ENCODE data around the gene CPTP. TPM values are rescaled to one million over a fixed set of nuclear protein-coding genes. Genes with fewer than 3 reads are reported as not detected.

Gene CPTP
- total RNA-seq, 2 experiments from 2014 or later: 12.1 to 13.1 TPM

- no peaks in the 10 kb centered on the region for H3K9me3 Mint-ChIP-seq
- no peak overlapping the region for H3K4me3 Mint-ChIP-seq
- CTCF ChIA-PET: no interaction called here
- POLR2A ChIA-PET: no interaction called here
- no peak overlapping the region for H3K27ac Mint-ChIP-seq
- H3K4me1 Mint-ChIP-seq (ENCODE audit: low read depth): no peaks in the 10 kb centered on the region
- H3K36me3 Mint-ChIP-seq: peaks cover 15% of the 10 kb centered on the region
- intact Hi-C loops (cut with micrococcal nuclease): no loop called here
- DNase-seq: no peak
- no peaks in the 10 kb centered on the region for H3K27me3 Mint-ChIP-seq
These were observed 12.6 kb downstream of the CPTP start for GRCh38 chr1:1336931-1337792.

DNA sequence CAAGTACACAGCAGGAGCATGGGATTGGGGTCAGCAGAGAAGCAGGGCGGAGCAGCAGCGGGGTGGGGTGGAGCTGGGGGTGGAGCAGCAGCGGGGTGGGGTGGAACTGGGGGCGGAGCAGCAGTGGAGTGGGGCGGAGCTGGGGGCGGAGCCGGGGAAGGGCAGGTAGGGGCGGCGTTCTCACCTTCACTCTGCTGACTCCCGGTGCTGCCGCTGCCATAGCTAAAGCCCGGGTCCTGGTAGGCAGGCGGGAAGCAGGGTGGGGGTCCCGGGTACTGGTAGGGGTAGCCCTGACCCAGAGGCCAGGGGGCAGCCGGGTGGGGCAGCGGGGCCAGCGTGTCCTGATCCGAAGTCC is 13.2 kb downstream of the CPTP start:
- CTCF ChIA-PET: no interaction called here
- H3K27me3 Mint-ChIP-seq: no peaks in the 10 kb centered on the region
- no peak overlapping the region for H3K4me3 Mint-ChIP-seq
- peak; percentile 48 for DNase-seq
- POLR2A ChIA-PET: no interaction called here
- H3K36me3 Mint-ChIP-seq: peaks cover 15% of the 10 kb centered on the region
- H3K4me1 Mint-ChIP-seq (ENCODE audit: low read depth): no peaks in the 10 kb centered on the region
- no peaks in the 10 kb centered on the region for H3K9me3 Mint-ChIP-seq
- intact Hi-C loops (cut with micrococcal nuclease): no loop called here
- no peak overlapping the region for H3K27ac Mint-ChIP-seq

GRCh38 chr1:1338278-1338677 is 13.7 kb downstream of the CPTP start:
- Mint-ChIP-seq H3K4me1 (ENCODE audit: low read depth) (no peaks in the 10 kb centered on the region), H3K27me3 (no peaks in the 10 kb centered on the region), H3K9me3 (no peaks in the 10 kb centered on the region), H3K36me3 (peaks cover 15% of the 10 kb centered on the region), H3K4me3 (no peak overlapping the region), H3K27ac (no peak overlapping the region)
- ChIA-PET CTCF (no interaction called here), POLR2A (no interaction called here)
- intact Hi-C loops (cut with micrococcal nuclease): no loop called here
- no peak for DNase-seq

- ChIA-PET CTCF (interaction anchor here (0.5 kb wide), 1 partner anchor 344 kb away, joined by 3 read pairs; no protein-coding TSS in a partner anchor), POLR2A (no interaction called here)
These were observed 15.6 kb downstream of the CPTP start for GRCh38 chr1:1340185-1340584.

GRCh38 chr1:1340791-1341548 is 16.4 kb downstream of the CPTP start:
- Mint-ChIP-seq H3K36me3 (peaks cover 15% of the 10 kb centered on the region), H3K9me3 (no peaks in the 10 kb centered on the region), H3K4me1 (ENCODE audit: low read depth) (peaks cover 7% of the 10 kb centered on the region), H3K27ac (no peak overlapping the region), H3K4me3 (no peak overlapping the region), H3K27me3 (no peaks in the 10 kb centered on the region)
- POLR2A ChIA-PET: no interaction called here
- no peak for DNase-seq
- intact Hi-C loops (cut with micrococcal nuclease): no loop called here
- CTCF ChIA-PET: no interaction called here

More at GRCh38 chr1:1340185-1340584, 15.6 kb downstream of the CPTP start:
- no peak overlapping the region for H3K27ac Mint-ChIP-seq
- no peaks in the 10 kb centered on the region for H3K9me3 Mint-ChIP-seq
- no peak overlapping the region for H3K4me3 Mint-ChIP-seq
- H3K27me3 Mint-ChIP-seq: no peaks in the 10 kb centered on the region
- H3K36me3 Mint-ChIP-seq: peaks cover 15% of the 10 kb centered on the region
- no peak for DNase-seq
- peaks cover 7% of the 10 kb centered on the region for H3K4me1 Mint-ChIP-seq (ENCODE audit: low read depth)
- intact Hi-C loops (cut with micrococcal nuclease): no loop called here

DNA sequence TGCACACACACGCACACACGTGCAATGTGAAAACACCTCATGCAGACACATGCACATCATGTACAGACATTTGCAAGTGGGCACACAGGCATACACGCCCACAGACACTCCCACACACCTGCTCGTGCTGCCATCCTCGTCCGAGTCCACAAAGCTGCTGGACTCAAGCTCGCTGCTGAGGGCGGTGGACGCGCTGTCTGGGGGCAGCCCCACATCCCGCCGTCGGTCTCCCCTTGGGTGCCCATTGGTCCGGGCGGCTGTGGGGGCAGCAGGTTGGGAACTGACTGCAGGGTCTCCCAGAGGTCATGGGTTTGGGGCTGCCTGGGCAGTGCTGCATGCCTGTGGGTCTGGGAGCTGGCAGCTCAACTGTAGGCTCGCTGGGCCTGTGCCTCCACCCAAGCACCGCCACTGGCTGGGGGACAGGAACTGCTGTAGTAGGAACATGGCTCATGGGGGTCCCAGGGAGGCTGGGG is 17.0 kb downstream of the CPTP start:
- intact Hi-C loops (cut with micrococcal nuclease): no loop called here
- Mint-ChIP-seq H3K4me1 (ENCODE audit: low read depth) (peaks cover 7% of the 10 kb centered on the region), H3K36me3 (peaks cover 15% of the 10 kb centered on the region), H3K27ac (no peak overlapping the region), H3K27me3 (no peaks in the 10 kb centered on the region), H3K4me3 (no peak overlapping the region), H3K9me3 (no peaks in the 10 kb centered on the region)
- ChIA-PET POLR2A (no interaction called here), CTCF (no interaction called here)
- no peak for DNase-seq

DNA sequence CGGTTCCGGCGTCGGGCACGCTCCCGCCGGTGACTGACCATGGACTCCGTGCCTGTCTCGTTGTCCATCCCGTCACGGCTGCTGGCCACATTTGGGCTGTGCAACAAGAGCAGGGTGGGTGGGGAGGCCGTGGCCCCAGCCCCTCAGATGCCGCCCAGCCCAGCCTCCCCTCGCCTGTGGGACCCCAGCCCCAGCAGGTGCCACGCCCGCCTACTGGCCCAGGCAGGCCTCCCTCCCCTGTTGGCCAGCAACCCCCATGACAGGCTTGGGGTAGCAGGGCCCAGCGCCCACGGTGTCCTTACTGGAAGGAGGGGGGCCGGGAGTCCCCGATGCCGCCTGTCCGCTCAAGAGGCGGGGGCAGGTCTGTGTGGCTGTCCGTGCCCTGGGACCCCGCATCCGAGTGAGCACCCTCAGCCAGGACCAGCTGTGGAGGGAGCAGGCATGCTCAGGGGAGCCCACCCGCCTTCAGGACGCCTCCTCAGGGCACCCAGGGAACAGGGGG is 17.5 kb downstream of the CPTP start:
- H3K9me3 Mint-ChIP-seq: no peaks in the 10 kb centered on the region
- H3K4me1 Mint-ChIP-seq (ENCODE audit: low read depth): peaks cover 12% of the 10 kb centered on the region
- H3K36me3 Mint-ChIP-seq: peaks cover 15% of the 10 kb centered on the region
- no peak overlapping the region for H3K4me3 Mint-ChIP-seq
- H3K27me3 Mint-ChIP-seq: no peaks in the 10 kb centered on the region
- intact Hi-C loops (cut with micrococcal nuclease): no loop called here
- POLR2A ChIA-PET: no interaction called here
- H3K27ac Mint-ChIP-seq: no peak overlapping the region
- CTCF ChIA-PET: interaction anchor here (1.0 kb wide), 1 partner anchor 29 kb away, joined by 3 read pairs; no protein-coding TSS in a partner anchor
- DNase-seq: no peak

DNA sequence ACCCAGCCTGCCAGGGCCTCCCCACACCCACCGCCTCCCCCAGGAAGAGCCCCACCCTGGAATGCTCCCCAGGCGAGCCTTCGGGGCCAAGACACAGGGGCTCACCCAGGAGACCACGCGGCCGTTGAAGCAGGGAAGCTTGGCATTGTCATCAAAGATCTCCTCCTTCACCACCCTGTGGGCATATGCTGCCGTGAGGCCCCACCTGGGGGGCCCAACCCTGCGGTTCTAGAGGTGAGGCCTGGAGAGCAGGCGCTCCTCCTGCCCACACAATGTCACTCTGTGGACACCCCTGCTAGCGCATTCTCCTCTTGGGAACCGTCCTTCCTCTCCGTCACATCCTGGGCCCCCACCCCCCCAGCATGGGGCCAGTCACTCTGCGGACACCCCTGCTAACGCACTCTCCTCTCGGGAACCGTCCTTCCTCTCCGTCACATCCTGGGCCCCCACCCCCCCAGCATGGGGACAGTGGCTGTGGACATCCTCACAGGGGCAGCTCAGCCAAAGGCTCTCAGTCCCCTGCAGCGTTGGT is 18.0 kb downstream of the CPTP start:
- ChIA-PET POLR2A (interaction anchor here (0.5 kb wide), 1 partner anchor 26 kb away, joined by 5 read pairs; no protein-coding TSS in a partner anchor), CTCF (interaction anchor here (1.0 kb wide), 1 partner anchor 29 kb away, joined by 3 read pairs; no protein-coding TSS in a partner anchor)
- no peaks in the 10 kb centered on the region for H3K27me3 Mint-ChIP-seq
- no peak overlapping the region for H3K4me3 Mint-ChIP-seq
- peaks cover 15% of the 10 kb centered on the region for H3K36me3 Mint-ChIP-seq
- DNase-seq: no peak
- peaks cover 16% of the 10 kb centered on the region for H3K4me1 Mint-ChIP-seq (ENCODE audit: low read depth)
- H3K27ac Mint-ChIP-seq: no peak overlapping the region
- intact Hi-C loops (cut with micrococcal nuclease): no loop called here
- no peaks in the 10 kb centered on the region for H3K9me3 Mint-ChIP-seq

DNA sequence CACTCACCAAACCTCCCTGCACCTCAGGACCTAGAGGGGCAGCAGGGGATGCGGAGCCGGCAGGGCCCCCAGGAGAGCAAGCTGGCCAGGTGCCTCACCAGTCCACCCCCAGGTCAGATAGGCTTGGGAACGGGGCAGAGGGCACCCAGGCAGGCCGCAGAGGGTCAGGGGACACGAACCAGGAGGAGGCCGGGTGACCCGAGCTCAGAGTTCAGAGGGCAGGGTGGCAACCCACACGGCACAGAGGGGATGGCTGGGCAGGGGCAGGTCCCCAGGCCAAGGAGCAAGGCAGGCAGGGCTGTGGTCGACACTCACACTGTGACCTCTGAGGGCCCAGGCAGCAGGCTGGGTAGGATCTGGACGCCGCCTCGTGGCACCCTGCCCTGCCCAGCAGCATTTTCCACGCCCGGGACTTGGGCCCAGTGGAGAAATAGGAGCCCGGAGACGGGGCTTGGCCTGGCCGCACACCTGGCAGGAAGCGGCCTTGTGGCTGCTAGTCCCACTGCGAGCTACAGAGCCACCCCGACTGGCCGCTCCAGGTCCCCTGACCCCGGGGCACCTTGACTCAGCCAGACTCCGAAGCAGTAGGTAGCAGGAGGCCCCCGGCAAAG is 19.3 kb downstream of the CPTP start:
- ChIA-PET CTCF (no interaction called here), POLR2A (no interaction called here)

GRCh38 chr1:1344655-1345361 is 20.2 kb downstream of the CPTP start:
- Mint-ChIP-seq H3K36me3 (peaks cover 10% of the 10 kb centered on the region), H3K27ac (no peak overlapping the region), H3K27me3 (no peaks in the 10 kb centered on the region), H3K4me1 (ENCODE audit: low read depth) (peaks cover 20% of the 10 kb centered on the region), H3K4me3 (no peak overlapping the region), H3K9me3 (no peaks in the 10 kb centered on the region)
- ChIA-PET CTCF (no interaction called here), POLR2A (no interaction called here)
- intact Hi-C loops (cut with micrococcal nuclease): no loop called here
- peak; percentile 77 for DNase-seq

More for the DNA sequence above, 19.3 kb downstream of the CPTP start:
- H3K27me3 Mint-ChIP-seq: no peaks in the 10 kb centered on the region
- peaks cover 12% of the 10 kb centered on the region for H3K36me3 Mint-ChIP-seq
- H3K4me3 Mint-ChIP-seq: no peak overlapping the region
- peaks cover 20% of the 10 kb centered on the region for H3K4me1 Mint-ChIP-seq (ENCODE audit: low read depth)
- no peak for DNase-seq
- no peaks in the 10 kb centered on the region for H3K9me3 Mint-ChIP-seq
- intact Hi-C loops (cut with micrococcal nuclease): no loop called here
- no peak overlapping the region for H3K27ac Mint-ChIP-seq

GRCh38 chr1:1345384-1345783 is 20.8 kb downstream of the CPTP start:
- peaks cover 10% of the 10 kb centered on the region for H3K36me3 Mint-ChIP-seq
- no peaks in the 10 kb centered on the region for H3K9me3 Mint-ChIP-seq
- peaks cover 20% of the 10 kb centered on the region for H3K4me1 Mint-ChIP-seq (ENCODE audit: low read depth)
- ChIA-PET POLR2A (no interaction called here), CTCF (no interaction called here)
- H3K4me3 Mint-ChIP-seq: no peak overlapping the region
- intact Hi-C loops (cut with micrococcal nuclease): no loop called here
- no peaks in the 10 kb centered on the region for H3K27me3 Mint-ChIP-seq
- no peak for DNase-seq
- no peak overlapping the region for H3K27ac Mint-ChIP-seq
